ENCODE data around the gene PBX1. TPM values are rescaled to one million over a fixed set of nuclear protein-coding genes. Genes with fewer than 3 reads are reported as not detected.

The PBX1 gene
- total RNA-seq, 2 donors from 2014 or later: 0.22 to 0.53 TPM

- no peak for ATAC-seq (replicated peaks)
- no peaks in the 10 kb centered on the region for H3K9me3 Mint-ChIP-seq
- no peak overlapping the region for H3K27ac Mint-ChIP-seq
These were observed 183.8 kb downstream of the PBX1 start for GRCh38 chr1:164742745-164743144.

DNA sequence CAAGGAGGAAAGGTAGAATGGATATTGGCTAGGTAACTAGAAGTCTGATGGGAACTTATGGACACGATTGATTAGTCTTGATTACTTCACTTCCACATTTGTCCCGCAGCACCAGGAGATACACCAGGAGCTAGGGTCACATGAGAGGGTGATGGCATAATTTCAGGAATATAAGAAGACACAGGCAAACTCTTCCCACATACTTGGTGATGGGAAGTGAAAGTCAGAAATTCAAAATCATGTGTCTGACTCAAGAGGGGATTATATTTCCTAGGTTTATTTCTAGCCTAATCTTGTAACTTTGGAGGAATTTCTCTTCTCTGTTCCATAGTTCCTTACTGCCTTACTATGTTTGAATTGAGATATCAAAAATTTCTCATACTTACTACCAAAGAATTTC, 185.0 kb downstream of the PBX1 start:
- no peaks in the 10 kb centered on the region for H3K4me1 Mint-ChIP-seq
- H3K9me3 Mint-ChIP-seq: no peaks in the 10 kb centered on the region
- H3K36me3 Mint-ChIP-seq (ENCODE audit: low read depth): no peaks in the 10 kb centered on the region

More at GRCh38 chr1:164742745-164743144, 183.8 kb downstream of the PBX1 start:
- H3K36me3 Mint-ChIP-seq (ENCODE audit: low read depth): no peaks in the 10 kb centered on the region
- H3K27me3 Mint-ChIP-seq: no peaks in the 10 kb centered on the region
- no peak overlapping the region for H3K4me3 Mint-ChIP-seq
- H3K4me1 Mint-ChIP-seq: no peaks in the 10 kb centered on the region

DNA sequence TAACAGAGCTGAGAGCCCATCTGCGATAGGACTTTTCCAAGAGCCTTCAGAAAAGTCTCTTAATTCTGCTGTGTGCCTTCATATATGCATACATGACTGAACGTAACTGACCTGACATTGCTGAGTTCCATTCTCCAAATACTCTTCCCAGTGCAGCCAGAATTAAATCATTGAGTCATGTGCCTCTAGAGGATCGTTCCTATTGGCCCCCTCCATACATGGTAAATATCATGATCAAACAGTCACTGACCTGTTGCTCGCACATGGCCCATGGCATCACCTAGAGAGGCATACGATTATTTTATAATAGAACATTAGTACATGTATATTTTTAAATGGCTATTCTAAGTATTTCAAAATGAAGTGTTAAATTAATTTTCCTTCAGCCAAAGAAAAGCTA, 186.8 kb downstream of the PBX1 start:
- Mint-ChIP-seq H3K36me3 (ENCODE audit: low read depth) (no peaks in the 10 kb centered on the region), H3K9me3 (no peaks in the 10 kb centered on the region), H3K27ac (no peak overlapping the region), H3K4me1 (no peaks in the 10 kb centered on the region), H3K4me3 (no peak overlapping the region), H3K27me3 (no peaks in the 10 kb centered on the region)
- no peak for ATAC-seq (replicated peaks)

More for the DNA sequence above, 185.0 kb downstream of the PBX1 start:
- Mint-ChIP-seq H3K4me3 (no peak overlapping the region), H3K27ac (no peak overlapping the region), H3K27me3 (no peaks in the 10 kb centered on the region)
- no peak for ATAC-seq (replicated peaks)

DNA sequence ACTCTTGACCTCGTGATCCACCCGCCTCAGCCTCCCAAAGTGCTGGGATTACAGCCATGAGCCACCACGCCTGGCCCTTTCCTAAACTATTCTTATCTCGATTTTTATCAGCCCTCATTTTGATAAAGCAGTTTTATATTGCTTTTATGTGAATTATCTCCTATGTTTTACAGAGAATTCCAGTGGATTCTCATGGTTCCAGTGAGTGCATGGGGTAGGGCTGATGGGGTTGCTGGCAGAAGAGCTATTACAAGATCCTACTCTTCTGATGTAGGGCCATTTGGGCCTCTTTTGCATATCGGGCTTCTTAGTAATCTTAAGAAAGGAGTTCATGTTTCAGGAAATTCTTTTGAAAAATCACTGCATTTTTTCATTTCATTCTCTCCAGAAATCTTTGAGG, 187.6 kb downstream of the PBX1 start:
- no peaks in the 10 kb centered on the region for H3K4me1 Mint-ChIP-seq
- ATAC-seq (replicated peaks): no peak
- no peaks in the 10 kb centered on the region for H3K9me3 Mint-ChIP-seq
- no peak overlapping the region for H3K27ac Mint-ChIP-seq
- no peak overlapping the region for H3K4me3 Mint-ChIP-seq
- no peaks in the 10 kb centered on the region for H3K27me3 Mint-ChIP-seq
- H3K36me3 Mint-ChIP-seq (ENCODE audit: low read depth): no peaks in the 10 kb centered on the region

DNA sequence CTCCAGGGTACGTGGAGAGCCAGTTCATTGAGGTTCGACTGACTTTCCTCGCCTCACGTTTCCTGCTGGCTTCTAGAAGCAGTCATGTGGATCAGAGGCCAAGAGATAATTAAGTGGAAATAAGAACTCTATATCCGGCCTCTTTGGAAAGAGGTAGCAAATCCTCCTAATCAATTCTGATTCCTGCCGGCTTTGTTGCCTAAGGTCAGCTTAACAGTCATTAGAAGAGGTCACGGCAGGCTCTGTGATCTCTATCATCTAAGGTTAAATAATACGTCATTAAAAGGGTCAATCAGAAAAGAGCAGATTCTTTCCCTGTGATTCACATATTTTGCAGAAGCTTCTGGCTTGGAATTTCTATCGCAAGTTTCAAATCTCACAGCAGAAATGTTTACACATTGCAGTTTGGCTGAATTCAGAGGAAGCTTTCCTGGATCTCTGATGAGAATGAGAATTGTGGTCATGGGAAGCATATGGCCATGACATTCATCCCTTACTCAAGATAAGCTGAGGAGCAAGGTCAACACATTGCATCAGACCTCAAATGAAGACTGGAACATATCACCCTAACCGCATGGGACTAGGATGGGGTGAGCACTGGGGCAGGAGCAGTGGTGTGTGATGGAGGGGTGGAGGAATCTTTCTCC, 189.4 kb downstream of the PBX1 start:
- no peak for ATAC-seq (replicated peaks)
- H3K27ac Mint-ChIP-seq: no peak overlapping the region
- H3K4me1 Mint-ChIP-seq: no peaks in the 10 kb centered on the region
- H3K27me3 Mint-ChIP-seq: peaks cover 5% of the 10 kb centered on the region
- no peaks in the 10 kb centered on the region for H3K9me3 Mint-ChIP-seq
- H3K4me3 Mint-ChIP-seq: no peak overlapping the region
- H3K36me3 Mint-ChIP-seq (ENCODE audit: low read depth): no peaks in the 10 kb centered on the region

DNA sequence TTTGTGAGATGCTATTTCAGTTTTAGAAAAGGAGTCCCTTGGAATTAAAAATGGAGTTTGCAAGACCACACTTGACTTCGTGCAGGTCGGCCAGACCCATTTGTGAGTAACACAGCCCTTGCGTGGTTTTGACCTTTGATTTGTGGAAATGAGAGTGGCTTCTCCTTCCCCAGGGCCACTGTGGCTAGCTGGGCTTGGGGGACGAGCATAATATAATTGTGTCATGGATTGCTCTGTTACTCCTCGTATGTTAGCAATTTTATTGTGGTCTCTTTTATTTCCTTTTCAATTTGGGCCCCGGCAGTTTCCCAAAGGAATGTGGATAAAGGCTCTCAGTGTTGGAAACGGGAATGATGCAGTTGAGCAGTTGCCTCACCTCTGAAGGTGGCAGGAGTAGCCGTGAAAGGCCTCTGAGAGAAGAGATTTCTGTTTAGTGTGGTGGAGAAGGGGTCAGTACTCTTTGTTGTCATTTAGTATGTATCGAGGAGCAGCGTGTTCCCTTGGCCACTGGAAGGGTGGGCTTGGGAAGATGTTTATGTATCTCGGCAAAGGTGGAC, 194.6 kb downstream of the PBX1 start:
- H3K27me3 Mint-ChIP-seq: peaks cover 5% of the 10 kb centered on the region
- H3K4me3 Mint-ChIP-seq: no peak overlapping the region

DNA sequence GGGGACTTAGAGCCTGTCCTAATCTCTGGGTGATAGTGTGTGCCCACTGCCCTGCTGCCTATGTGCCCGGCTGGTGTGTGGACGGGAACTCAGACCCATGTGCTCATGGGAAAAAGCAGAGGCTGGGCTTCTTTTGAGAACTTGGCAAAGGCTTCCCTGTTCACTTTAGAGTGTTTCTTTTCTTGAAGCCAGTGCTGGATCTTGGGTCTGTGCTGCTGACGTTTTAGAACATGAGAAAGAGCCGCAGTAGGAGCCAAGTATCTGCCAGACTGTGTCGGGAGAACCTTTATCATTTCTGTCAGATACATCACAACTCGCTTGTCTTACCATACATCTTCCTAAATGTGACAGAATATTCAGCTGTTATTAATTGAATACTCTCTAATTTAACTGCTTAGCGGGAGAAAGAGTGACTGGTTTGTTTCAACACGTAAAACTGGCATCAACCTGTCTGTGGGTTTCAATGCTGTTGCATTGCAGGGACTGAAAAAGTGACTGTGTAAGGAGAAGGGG, 195.2 kb downstream of the PBX1 start:
- no peak for ATAC-seq (replicated peaks)
- peaks cover 5% of the 10 kb centered on the region for H3K27me3 Mint-ChIP-seq
- no peak overlapping the region for H3K27ac Mint-ChIP-seq
- H3K4me3 Mint-ChIP-seq: no peak overlapping the region
- H3K4me1 Mint-ChIP-seq: no peaks in the 10 kb centered on the region
- H3K9me3 Mint-ChIP-seq: no peaks in the 10 kb centered on the region
- H3K36me3 Mint-ChIP-seq (ENCODE audit: low read depth): no peaks in the 10 kb centered on the region

More for the DNA sequence above, 194.6 kb downstream of the PBX1 start:
- Mint-ChIP-seq H3K36me3 (ENCODE audit: low read depth) (no peaks in the 10 kb centered on the region), H3K9me3 (no peaks in the 10 kb centered on the region), H3K4me1 (no peaks in the 10 kb centered on the region), H3K27ac (no peak overlapping the region)
- ATAC-seq (replicated peaks): no peak

GRCh38 chr1:164755690-164756089, 196.7 kb downstream of the PBX1 start:
- no peaks in the 10 kb centered on the region for H3K36me3 Mint-ChIP-seq (ENCODE audit: low read depth)
- H3K27me3 Mint-ChIP-seq: peaks cover 5% of the 10 kb centered on the region
- no peaks in the 10 kb centered on the region for H3K4me1 Mint-ChIP-seq
- no peak overlapping the region for H3K27ac Mint-ChIP-seq
- H3K9me3 Mint-ChIP-seq: peaks cover 3% of the 10 kb centered on the region
- ATAC-seq (replicated peaks): no peak
- no peak overlapping the region for H3K4me3 Mint-ChIP-seq

DNA sequence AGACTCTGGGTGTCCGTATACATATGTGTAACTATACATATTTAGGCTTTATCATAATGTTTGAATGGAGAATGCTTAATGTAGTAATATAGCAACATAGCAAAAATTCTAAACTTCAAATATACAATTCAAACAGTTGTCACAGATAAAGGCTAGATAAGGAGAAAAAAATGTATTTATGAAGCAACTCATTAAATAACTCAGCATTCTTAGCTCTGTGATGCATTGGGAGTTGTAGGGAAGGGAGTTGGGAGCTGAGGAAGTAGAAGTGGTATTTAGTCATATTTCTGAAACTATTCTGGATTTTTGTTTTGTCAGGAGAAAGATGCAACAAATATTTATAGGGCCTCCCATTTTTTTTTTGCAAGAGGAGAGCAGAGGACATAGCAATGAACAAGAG, 197.8 kb downstream of the PBX1 start:
- no peak overlapping the region for H3K4me3 Mint-ChIP-seq
- no peak for ATAC-seq (replicated peaks)
- no peak overlapping the region for H3K27ac Mint-ChIP-seq
- H3K36me3 Mint-ChIP-seq (ENCODE audit: low read depth): no peaks in the 10 kb centered on the region
- H3K9me3 Mint-ChIP-seq: peaks cover 6% of the 10 kb centered on the region
- H3K27me3 Mint-ChIP-seq: peaks cover 5% of the 10 kb centered on the region
- no peaks in the 10 kb centered on the region for H3K4me1 Mint-ChIP-seq

DNA sequence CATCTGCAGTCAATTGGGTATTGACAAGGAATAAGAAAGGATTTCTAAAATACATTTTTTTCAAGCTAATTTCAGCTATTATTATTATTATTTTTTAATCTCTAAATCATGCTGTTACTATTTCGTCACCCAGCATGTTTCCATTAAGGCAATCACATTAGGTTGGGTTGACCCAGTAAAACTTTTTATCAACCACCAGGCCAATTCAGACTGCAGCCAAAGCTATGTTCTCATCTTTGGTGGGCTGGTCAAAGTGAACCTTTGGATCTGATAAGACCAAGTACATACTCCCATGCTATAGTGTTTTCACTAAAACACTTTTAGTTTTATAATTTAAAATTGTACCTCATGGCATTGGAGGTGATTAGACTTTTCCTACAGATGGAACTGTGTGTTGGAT, 198.6 kb downstream of the PBX1 start:
- H3K27me3 Mint-ChIP-seq: peaks cover 2% of the 10 kb centered on the region
- no peaks in the 10 kb centered on the region for H3K36me3 Mint-ChIP-seq (ENCODE audit: low read depth)
- no peaks in the 10 kb centered on the region for H3K4me1 Mint-ChIP-seq
- ATAC-seq (replicated peaks): no peak
- no peak overlapping the region for H3K4me3 Mint-ChIP-seq
- no peak overlapping the region for H3K27ac Mint-ChIP-seq
- H3K9me3 Mint-ChIP-seq: peaks cover 6% of the 10 kb centered on the region

DNA sequence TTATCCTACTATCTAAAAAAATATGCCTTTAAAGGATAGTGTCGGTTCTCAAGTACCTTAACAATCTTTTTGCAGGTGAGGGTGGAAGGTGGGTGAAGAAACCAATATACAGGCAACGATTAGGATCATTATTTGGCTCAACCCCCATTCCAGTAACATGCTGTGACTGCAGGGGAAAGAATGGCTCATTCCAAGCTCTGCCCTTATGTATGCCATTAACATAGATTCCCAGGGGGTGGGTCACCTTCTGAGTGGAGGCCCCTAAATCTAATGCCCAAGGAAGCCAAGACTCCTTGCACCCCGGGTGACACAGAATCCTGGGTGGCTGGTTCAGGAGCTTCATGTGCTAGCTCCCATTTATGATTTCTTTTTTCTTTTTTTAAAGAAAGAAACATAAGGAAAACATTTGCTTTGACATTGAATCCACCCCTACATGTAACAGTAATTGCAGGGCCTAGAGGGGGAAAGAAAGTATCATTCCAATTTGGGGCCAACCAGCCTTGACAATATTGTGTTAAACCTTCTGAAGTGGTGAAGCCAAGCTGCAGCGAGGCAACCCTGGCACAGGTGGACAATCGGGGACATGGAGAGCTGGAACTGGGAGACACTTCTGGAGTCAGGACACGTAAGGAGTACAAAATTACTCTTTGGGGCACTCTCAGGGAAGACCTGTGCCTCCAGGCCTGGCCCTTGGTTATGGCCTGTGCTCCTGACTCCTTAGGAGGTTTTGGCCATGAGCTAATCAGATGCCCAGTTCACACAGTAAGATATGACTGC, 200.3 kb downstream of the PBX1 start:
- Mint-ChIP-seq H3K36me3 (ENCODE audit: low read depth) (no peaks in the 10 kb centered on the region), H3K4me3 (no peak overlapping the region), H3K4me1 (no peaks in the 10 kb centered on the region), H3K27ac (no peak overlapping the region), H3K27me3 (no peaks in the 10 kb centered on the region), H3K9me3 (peaks cover 6% of the 10 kb centered on the region)
- ATAC-seq (replicated peaks): no peak

GRCh38 chr1:164759979-164760469, 201.0 kb downstream of the PBX1 start:
- Mint-ChIP-seq H3K27me3 (no peaks in the 10 kb centered on the region), H3K27ac (no peak overlapping the region), H3K36me3 (ENCODE audit: low read depth) (no peaks in the 10 kb centered on the region), H3K4me1 (no peaks in the 10 kb centered on the region), H3K4me3 (no peak overlapping the region), H3K9me3 (peaks cover 6% of the 10 kb centered on the region)
- ATAC-seq (replicated peaks): no peak

DNA sequence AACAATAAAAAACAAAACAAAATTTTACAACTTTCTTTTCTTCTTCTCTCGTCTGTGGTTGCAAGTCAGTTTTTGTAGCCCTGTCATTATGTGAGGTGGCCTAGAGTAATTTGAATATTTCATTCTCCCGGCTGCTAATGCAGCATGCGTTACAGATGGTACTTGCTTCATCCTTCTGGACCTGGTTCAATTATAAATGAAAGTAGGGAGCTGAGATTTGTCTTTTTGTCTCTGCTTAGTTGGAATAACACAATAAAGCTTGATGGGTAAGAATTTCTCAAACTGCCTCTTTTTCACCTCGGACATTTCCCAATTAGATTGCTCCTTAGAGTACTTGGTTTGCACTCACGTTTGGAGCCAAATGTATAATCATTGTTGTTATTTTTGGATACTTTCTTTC, 201.6 kb downstream of the PBX1 start:
- Mint-ChIP-seq H3K27ac (no peak overlapping the region), H3K27me3 (no peaks in the 10 kb centered on the region), H3K4me3 (no peak overlapping the region), H3K9me3 (peaks cover 6% of the 10 kb centered on the region), H3K4me1 (no peaks in the 10 kb centered on the region), H3K36me3 (ENCODE audit: low read depth) (no peaks in the 10 kb centered on the region)
- no peak for ATAC-seq (replicated peaks)

- no peak overlapping the region for H3K27ac Mint-ChIP-seq
- peaks cover 6% of the 10 kb centered on the region for H3K9me3 Mint-ChIP-seq
- H3K27me3 Mint-ChIP-seq: no peaks in the 10 kb centered on the region
- no peaks in the 10 kb centered on the region for H3K36me3 Mint-ChIP-seq (ENCODE audit: low read depth)
- H3K4me1 Mint-ChIP-seq: no peaks in the 10 kb centered on the region
- no peak for ATAC-seq (replicated peaks)
- H3K4me3 Mint-ChIP-seq: no peak overlapping the region
These were observed 202.0 kb downstream of the PBX1 start for GRCh38 chr1:164761009-164761408.

DNA sequence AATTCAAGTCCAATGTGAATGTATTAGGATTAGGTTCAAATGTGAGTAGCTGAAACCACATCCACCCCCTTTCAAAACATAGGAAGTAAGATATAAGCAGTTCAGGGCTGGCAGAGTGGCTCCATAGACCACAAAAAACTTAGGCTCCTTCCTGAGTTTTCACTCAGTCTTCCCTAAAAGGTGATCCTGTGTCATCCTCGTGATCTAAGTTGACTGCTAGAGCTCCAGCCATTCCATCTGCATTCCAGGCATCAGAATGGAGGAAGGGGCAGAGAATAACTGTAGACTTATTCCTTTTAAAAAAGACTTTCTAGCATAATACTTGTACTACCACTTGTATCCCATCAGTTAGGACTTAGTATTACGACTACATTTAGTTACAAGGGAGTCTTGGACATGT, 204.1 kb downstream of the PBX1 start:
- Mint-ChIP-seq H3K27me3 (no peaks in the 10 kb centered on the region), H3K4me3 (no peak overlapping the region), H3K4me1 (no peaks in the 10 kb centered on the region), H3K9me3 (peaks cover 6% of the 10 kb centered on the region), H3K36me3 (ENCODE audit: low read depth) (no peaks in the 10 kb centered on the region), H3K27ac (no peak overlapping the region)
- ATAC-seq (replicated peaks): no peak

Measured in activated T-helper 17 cell treated with anti-CD3 and anti-CD28 coated beads, Interleukin-2, amount 50 U/mL, for 72 hours (primary cell).